ENCODE measurements around the gene ATP8B3.

- TF ChIP-seq, protein P1, sequence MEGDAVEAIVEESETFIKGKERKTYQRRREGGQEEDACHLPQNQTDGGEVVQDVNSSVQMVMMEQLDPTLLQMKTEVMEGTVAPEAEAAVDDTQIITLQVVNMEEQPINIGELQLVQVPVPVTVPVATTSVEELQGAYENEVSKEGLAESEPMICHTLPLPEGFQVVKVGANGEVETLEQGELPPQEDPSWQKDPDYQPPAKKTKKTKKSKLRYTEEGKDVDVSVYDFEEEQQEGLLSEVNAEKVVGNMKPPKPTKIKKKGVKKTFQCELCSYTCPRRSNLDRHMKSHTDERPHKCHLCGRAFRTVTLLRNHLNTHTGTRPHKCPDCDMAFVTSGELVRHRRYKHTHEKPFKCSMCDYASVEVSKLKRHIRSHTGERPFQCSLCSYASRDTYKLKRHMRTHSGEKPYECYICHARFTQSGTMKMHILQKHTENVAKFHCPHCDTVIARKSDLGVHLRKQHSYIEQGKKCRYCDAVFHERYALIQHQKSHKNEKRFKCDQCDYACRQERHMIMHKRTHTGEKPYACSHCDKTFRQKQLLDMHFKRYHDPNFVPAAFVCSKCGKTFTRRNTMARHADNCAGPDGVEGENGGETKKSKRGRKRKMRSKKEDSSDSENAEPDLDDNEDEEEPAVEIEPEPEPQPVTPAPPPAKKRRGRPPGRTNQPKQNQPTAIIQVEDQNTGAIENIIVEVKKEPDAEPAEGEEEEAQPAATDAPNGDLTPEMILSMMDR (IDR thresholded peaks at IDR 0.05; ENCODE audit: borderline replicate concordance, extremely low read depth, low read length, poor library complexity, severe bottlenecking), result no peak
- no peak for TF ChIP-seq EZH2 (IDR thresholded peaks at IDR 0.05; ENCODE audit: borderline replicate concordance, low read depth, low read length, severe bottlenecking)
Measured at GRCh38 chr19:1782521-1782920, 29.6 kb downstream of the ATP8B3 start.

All from DND-41 (cell line).